Stimulated activated naive CD8-positive, alpha-beta T cell treated with anti-CD3 and anti-CD28 coated beads, Interleukin-15, Interleukin-2, amounts not matched to agents 100 ng/mL and 50 ng/mL, for 24 hours (primary cell): ENCODE data around the gene XPOT.

ENCODE experiments used
- H3K27ac Mint-ChIP-seq: one replicate; pipeline ENCODE4 v1.8.0; 2021; ENCODE audit warnings: mild to moderate bottlenecking, mixed read lengths
- H3K27me3 Mint-ChIP-seq: one replicate; pipeline ENCODE4 v1.8.0; 2021; ENCODE audit warnings: mixed read lengths
- H3K36me3 Mint-ChIP-seq: one replicate; pipeline ENCODE4 v1.8.0; 2021; ENCODE audit warnings: low read depth, mixed read lengths
- H3K4me1 Mint-ChIP-seq: one replicate; pipeline ENCODE4 v1.8.0; 2021; ENCODE audit warnings: low read depth, mixed read lengths
- H3K4me3 Mint-ChIP-seq: one replicate; pipeline ENCODE4 v1.8.0; 2021; ENCODE audit warnings: mild to moderate bottlenecking, mixed read lengths
- H3K9me3 Mint-ChIP-seq: one replicate; pipeline ENCODE4 v1.8.0; 2021; ENCODE audit warnings: mixed read lengths

Gene XPOT

DNA sequence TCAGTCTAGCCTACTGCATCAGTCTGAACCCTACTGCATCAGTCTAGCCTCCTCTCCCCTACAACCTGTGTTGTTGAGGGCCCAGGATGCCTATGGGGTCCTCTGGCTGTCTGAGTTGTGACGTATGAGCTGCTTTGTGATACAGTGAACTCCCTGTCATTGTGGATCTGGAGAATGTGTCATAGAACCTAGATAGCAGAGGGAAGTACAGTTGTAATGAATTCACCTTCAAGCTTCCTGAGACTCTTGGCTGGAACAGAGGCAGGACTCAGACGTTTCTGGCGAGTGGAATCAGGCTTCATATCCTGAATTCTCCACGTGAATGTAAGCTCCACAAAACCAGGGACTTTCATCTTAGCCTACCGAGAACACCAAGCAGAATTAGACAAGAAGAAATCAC lies 64.8 kb downstream of the XPOT start:
- no peaks in the 10 kb centered on the region for H3K4me1 Mint-ChIP-seq
- H3K27ac Mint-ChIP-seq: no peak overlapping the region
- H3K27me3 Mint-ChIP-seq: no peaks in the 10 kb centered on the region
- no peak overlapping the region for H3K4me3 Mint-ChIP-seq
- no peaks in the 10 kb centered on the region for H3K9me3 Mint-ChIP-seq
- peaks cover 66% of the 10 kb centered on the region for H3K36me3 Mint-ChIP-seq

DNA sequence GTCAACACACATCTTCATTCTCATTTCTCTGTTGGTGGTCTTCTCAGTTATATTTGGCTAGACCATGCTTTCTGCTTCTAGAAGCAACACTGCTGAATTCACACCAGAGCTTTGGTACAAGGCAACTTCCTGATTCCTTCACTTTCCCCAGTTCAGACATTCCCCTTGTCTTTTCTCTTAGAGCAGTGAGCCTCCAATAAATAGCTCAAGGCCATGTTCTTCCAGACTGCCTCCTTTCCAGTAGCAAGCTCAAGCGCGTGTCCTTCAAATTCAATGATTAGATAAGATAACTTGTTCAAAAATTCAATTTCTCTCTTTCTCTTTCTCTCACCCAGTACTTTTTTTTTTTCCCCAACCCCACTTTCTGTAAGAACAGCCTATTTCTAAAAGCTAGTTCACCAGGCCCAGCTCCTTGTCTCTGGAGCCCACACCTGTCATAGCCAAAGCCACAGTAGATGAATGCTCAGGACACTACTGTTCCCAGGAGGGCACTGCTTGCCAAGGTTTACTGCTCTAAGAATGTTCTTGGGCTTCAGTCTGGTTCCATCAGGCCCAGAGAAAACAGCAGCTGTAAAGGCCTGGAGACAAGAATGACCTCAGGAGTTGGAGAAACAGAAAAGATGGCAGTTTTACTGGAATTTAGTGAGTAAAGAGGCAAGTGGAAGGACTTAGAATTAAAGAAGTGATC lies 65.4 kb downstream of the XPOT start:
- no peaks in the 10 kb centered on the region for H3K4me1 Mint-ChIP-seq
- H3K27ac Mint-ChIP-seq: no peak overlapping the region
- no peaks in the 10 kb centered on the region for H3K27me3 Mint-ChIP-seq
- no peaks in the 10 kb centered on the region for H3K9me3 Mint-ChIP-seq
- peaks cover 63% of the 10 kb centered on the region for H3K36me3 Mint-ChIP-seq
- no peak overlapping the region for H3K4me3 Mint-ChIP-seq

DNA sequence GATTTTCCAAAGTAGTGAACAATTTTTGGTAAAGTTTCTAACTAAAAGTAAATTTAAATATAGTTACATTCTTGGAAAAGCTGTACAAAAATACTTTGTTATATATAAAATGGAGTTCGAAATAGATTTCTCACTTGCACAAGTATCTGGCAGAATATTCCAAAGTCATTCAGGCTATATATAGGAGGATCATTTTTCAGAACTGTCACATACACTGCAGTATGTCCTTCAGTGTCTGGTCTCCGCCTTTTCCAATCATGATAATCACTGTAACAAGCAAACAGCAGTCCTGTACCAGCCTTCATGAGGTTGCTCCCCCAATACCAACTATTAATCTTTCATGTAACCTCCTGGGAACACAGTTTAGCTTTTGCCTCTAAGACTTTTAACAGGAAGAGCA lies 66.3 kb downstream of the XPOT start:
- H3K36me3 Mint-ChIP-seq: peaks cover 67% of the 10 kb centered on the region
- H3K9me3 Mint-ChIP-seq: no peaks in the 10 kb centered on the region
- H3K4me1 Mint-ChIP-seq: no peaks in the 10 kb centered on the region
- no peak overlapping the region for H3K4me3 Mint-ChIP-seq
- no peak overlapping the region for H3K27ac Mint-ChIP-seq
- H3K27me3 Mint-ChIP-seq: no peaks in the 10 kb centered on the region

GRCh38 chr12:64473176-64473575 lies 69.0 kb downstream of the XPOT start:
- Mint-ChIP-seq H3K4me1 (no peaks in the 10 kb centered on the region), H3K9me3 (no peaks in the 10 kb centered on the region), H3K27me3 (no peaks in the 10 kb centered on the region), H3K4me3 (no peak overlapping the region), H3K36me3 (peaks cover 77% of the 10 kb centered on the region), H3K27ac (no peak overlapping the region)

DNA sequence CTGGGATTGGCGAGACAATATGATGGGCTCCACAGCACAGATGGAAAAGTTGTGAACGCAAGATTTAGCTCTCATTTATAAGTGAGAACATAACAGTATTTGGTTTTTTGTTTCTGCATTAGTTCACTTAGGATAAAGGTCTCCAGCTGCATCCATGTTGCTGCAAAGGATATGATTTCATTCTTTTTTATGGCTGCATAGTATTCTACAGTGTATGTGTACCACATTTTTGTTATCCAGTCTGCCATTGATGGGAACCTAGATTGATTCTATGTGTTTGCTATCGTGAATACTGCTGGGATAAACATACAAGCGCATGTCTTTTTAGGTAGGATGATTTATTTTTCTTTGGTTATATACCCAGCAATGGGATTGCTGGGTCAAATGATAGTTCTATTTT lies 71.3 kb downstream of the XPOT start:
- Mint-ChIP-seq H3K4me3 (no peak overlapping the region), H3K27me3 (no peaks in the 10 kb centered on the region), H3K36me3 (peaks cover 76% of the 10 kb centered on the region), H3K9me3 (no peaks in the 10 kb centered on the region), H3K4me1 (no peaks in the 10 kb centered on the region), H3K27ac (no peak overlapping the region)

- H3K36me3 Mint-ChIP-seq: peaks cover 75% of the 10 kb centered on the region
- H3K27ac Mint-ChIP-seq: no peak overlapping the region
- H3K4me3 Mint-ChIP-seq: no peak overlapping the region
- H3K4me1 Mint-ChIP-seq: no peaks in the 10 kb centered on the region
- H3K27me3 Mint-ChIP-seq: no peaks in the 10 kb centered on the region
- no peaks in the 10 kb centered on the region for H3K9me3 Mint-ChIP-seq
Observed at GRCh38 chr12:64476844-64477243, 72.7 kb downstream of the XPOT start.

- H3K9me3 Mint-ChIP-seq: no peaks in the 10 kb centered on the region
- H3K27me3 Mint-ChIP-seq: no peaks in the 10 kb centered on the region
- H3K27ac Mint-ChIP-seq: no peak overlapping the region
- H3K36me3 Mint-ChIP-seq: peaks cover 73% of the 10 kb centered on the region
- H3K4me3 Mint-ChIP-seq: no peak overlapping the region
- no peaks in the 10 kb centered on the region for H3K4me1 Mint-ChIP-seq
Observed at GRCh38 chr12:64478661-64479060, 74.5 kb downstream of the XPOT start.

- Mint-ChIP-seq H3K9me3 (no peaks in the 10 kb centered on the region), H3K4me3 (no peak overlapping the region), H3K4me1 (no peaks in the 10 kb centered on the region), H3K27ac (no peak overlapping the region), H3K27me3 (no peaks in the 10 kb centered on the region), H3K36me3 (peaks cover 68% of the 10 kb centered on the region)
Observed at GRCh38 chr12:64480148-64480547, 76.0 kb downstream of the XPOT start.

GRCh38 chr12:64486657-64487056 lies 82.5 kb downstream of the XPOT start:
- Mint-ChIP-seq H3K4me3 (no peak overlapping the region), H3K27me3 (no peaks in the 10 kb centered on the region), H3K36me3 (peaks cover 72% of the 10 kb centered on the region), H3K4me1 (peaks cover 12% of the 10 kb centered on the region), H3K9me3 (no peaks in the 10 kb centered on the region), H3K27ac (no peak overlapping the region)

DNA sequence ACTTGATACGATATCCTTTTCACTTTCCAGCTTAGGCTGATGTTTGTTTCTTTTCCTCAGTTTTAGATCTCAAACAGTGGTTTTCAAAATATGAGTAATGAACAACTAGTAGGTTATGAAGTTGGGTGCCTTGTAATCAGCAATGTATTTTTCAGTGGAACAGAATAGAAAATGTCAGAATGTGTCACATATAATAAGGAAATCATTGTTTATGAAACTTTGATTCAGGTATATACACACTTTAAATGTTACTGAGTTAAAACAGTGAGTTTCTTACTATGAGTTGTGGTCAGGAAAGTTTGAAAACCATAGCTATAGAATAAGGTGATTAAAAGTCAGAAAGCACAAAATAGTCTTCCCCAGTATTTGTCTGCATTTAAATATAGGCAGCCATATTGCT lies 87.5 kb downstream of the XPOT start:
- H3K27ac Mint-ChIP-seq: no peak overlapping the region
- no peaks in the 10 kb centered on the region for H3K9me3 Mint-ChIP-seq
- H3K4me1 Mint-ChIP-seq: peaks cover 22% of the 10 kb centered on the region
- no peak overlapping the region for H3K4me3 Mint-ChIP-seq
- peaks cover 62% of the 10 kb centered on the region for H3K36me3 Mint-ChIP-seq
- H3K27me3 Mint-ChIP-seq: no peaks in the 10 kb centered on the region

GRCh38 chr12:64493513-64493912 lies 89.3 kb downstream of the XPOT start:
- Mint-ChIP-seq H3K4me1 (peaks cover 26% of the 10 kb centered on the region), H3K4me3 (no peak overlapping the region), H3K27me3 (no peaks in the 10 kb centered on the region), H3K9me3 (no peaks in the 10 kb centered on the region), H3K36me3 (peaks cover 61% of the 10 kb centered on the region), H3K27ac (no peak overlapping the region)

- no peaks in the 10 kb centered on the region for H3K27me3 Mint-ChIP-seq
- H3K36me3 Mint-ChIP-seq: peaks cover 62% of the 10 kb centered on the region
- peak overlapping the region; percentile 31 for H3K27ac Mint-ChIP-seq
- H3K4me1 Mint-ChIP-seq: peaks cover 17% of the 10 kb centered on the region
- no peaks in the 10 kb centered on the region for H3K9me3 Mint-ChIP-seq
- H3K4me3 Mint-ChIP-seq: no peak overlapping the region
Observed at GRCh38 chr12:64494998-64495729, 91.0 kb downstream of the XPOT start.

GRCh38 chr12:64496839-64497400 lies 92.7 kb downstream of the XPOT start:
- no peak overlapping the region for H3K27ac Mint-ChIP-seq
- peaks cover 61% of the 10 kb centered on the region for H3K36me3 Mint-ChIP-seq
- H3K27me3 Mint-ChIP-seq: no peaks in the 10 kb centered on the region
- no peaks in the 10 kb centered on the region for H3K9me3 Mint-ChIP-seq
- H3K4me1 Mint-ChIP-seq: peaks cover 12% of the 10 kb centered on the region
- H3K4me3 Mint-ChIP-seq: no peak overlapping the region

DNA sequence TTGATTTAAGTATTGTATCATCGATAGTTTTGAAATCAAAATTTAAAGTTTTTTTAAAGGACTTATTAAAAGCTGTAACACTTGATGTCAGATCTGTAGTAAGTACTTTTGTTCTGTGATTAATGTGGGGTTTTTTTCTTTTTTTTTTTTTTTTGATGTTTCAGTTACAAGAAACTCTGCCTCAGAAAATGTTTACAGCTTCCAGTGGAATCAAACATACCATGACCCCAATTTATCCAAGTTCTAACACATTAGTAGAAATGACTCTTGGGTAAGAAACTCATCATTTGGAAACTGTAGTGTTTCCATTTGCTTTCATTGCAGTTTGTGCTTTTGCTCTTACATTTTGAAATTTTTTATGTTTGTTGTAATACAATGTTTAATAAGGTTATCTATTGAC lies 93.3 kb downstream of the XPOT start:
- Mint-ChIP-seq H3K4me3 (no peak overlapping the region), H3K4me1 (peaks cover 12% of the 10 kb centered on the region), H3K9me3 (no peaks in the 10 kb centered on the region), H3K27me3 (no peaks in the 10 kb centered on the region), H3K27ac (no peak overlapping the region), H3K36me3 (peaks cover 60% of the 10 kb centered on the region)

GRCh38 chr12:64497903-64498302 lies 93.7 kb downstream of the XPOT start:
- Mint-ChIP-seq H3K36me3 (peaks cover 60% of the 10 kb centered on the region), H3K9me3 (no peaks in the 10 kb centered on the region), H3K4me1 (peaks cover 12% of the 10 kb centered on the region), H3K4me3 (no peak overlapping the region), H3K27ac (no peak overlapping the region), H3K27me3 (no peaks in the 10 kb centered on the region)
